SU-DHL-6 (cell line): ENCODE data around the gene DPY19L1.

Experiments
- H2AFZ ChIP-seq: fragments of 200-600 bp; sonication (generic); 2 replicates; pipeline ENCODE4 v1.6.1; 2014; ENCODE audit warnings: low read depth, mild to moderate bottlenecking, moderate library complexity, mixed read lengths, antibody characterized with exemption, low read length; ENCODE audit not compliant: severe bottlenecking
- H3F3A ChIP-seq: fragments of 200-600 bp; shearing (Covaris generic); 2 replicates; pipeline ENCODE4 v1.6.0; 2016; ENCODE audit warnings: antibody characterized with exemption, mild to moderate bottlenecking; ENCODE audit not compliant: insufficient read depth
- H3K27ac ChIP-seq: fragments of 200-600 bp; sonication (generic); 2 replicates; pipeline ENCODE4 v1.5.1; 2016; ENCODE audit warnings: low read depth, mild to moderate bottlenecking, low read length, moderate library complexity, mixed read lengths
- H3K27me3 ChIP-seq: fragments of 200-600 bp; sonication (generic), shearing (Covaris generic); 2 replicates; pipeline ENCODE4 v1.6.0; 2014; ENCODE audit warnings: mild to moderate bottlenecking, low read length
- H3K36me3 ChIP-seq: fragments of 200-600 bp; sonication (generic); 2 replicates; pipeline ENCODE4 v1.6.1; 2014; ENCODE audit warnings: mild to moderate bottlenecking, low read length, mixed read lengths
- H3K4me2 ChIP-seq: fragments of 300-600, 200-600 bp; shearing (Covaris generic), sonication (generic); 2 replicates; pipeline ENCODE4 v1.6.0; 2014; ENCODE audit warnings: low read length, low read depth, mild to moderate bottlenecking; ENCODE audit not compliant: poor library complexity, severe bottlenecking
- H3K4me3 ChIP-seq: fragments of 200-600 bp; sonication (generic); 2 replicates; pipeline ENCODE4 v1.5.1; 2014; ENCODE audit warnings: antibody characterized with exemption, low read length, mild to moderate bottlenecking, mixed read lengths; ENCODE audit not compliant: insufficient read depth, poor library complexity, severe bottlenecking
- H3K79me2 ChIP-seq: fragments of 200-600 bp; sonication (generic); 2 replicates; pipeline ENCODE4 v1.6.1; 2014; ENCODE audit warnings: mild to moderate bottlenecking, low read length, moderate library complexity; ENCODE audit not compliant: insufficient read depth
- H3K9ac ChIP-seq: fragments of 200-600 bp; sonication (generic); 2 replicates; pipeline ENCODE4 v1.7.0; 2014; ENCODE audit warnings: mild to moderate bottlenecking, low read length
- H3K9me2 ChIP-seq: fragments of 200-600 bp; sonication (generic); replicated peaks from 2 replicates; pipeline ENCODE4 v1.6.1; 2014; ENCODE audit warnings: low read length; ENCODE audit not compliant: insufficient read depth
- H3K9me3 ChIP-seq: fragments of 200-600 bp; sonication (generic); 2 replicates; pipeline ENCODE4 v1.6.1; 2014; ENCODE audit warnings: low read length, mixed read lengths; ENCODE audit not compliant: insufficient read depth
- H4K20me1 ChIP-seq: fragments of 200-600 bp; sonication (generic); 2 replicates; pipeline ENCODE4 v1.6.1; 2014; ENCODE audit warnings: low read depth, mild to moderate bottlenecking, antibody characterized with exemption, low read length, moderate library complexity, mixed read lengths
- CTCF ChIP-seq: fragments of 200-600 bp; sonication (generic); IDR thresholded peaks from one replicate; pipeline ENCODE4 v1.5.1; 2017; ENCODE audit warnings: antibody characterized with exemption, mild to moderate bottlenecking, low read length, moderate library complexity; ENCODE audit not compliant: insufficient read depth, poor library complexity, severe bottlenecking
- EZH2phosphoT487 ChIP-seq: fragments of 200-600 bp; sonication (generic), shearing (Covaris generic); conservative IDR thresholded peaks from 2 replicates; pipeline ENCODE4 v1.6.1; 2018; ENCODE audit warnings: mild to moderate bottlenecking, antibody characterized with exemption, low read length, moderate library complexity, mixed read lengths

DPY19L1 gene

GRCh38 chr7:35040906-35041305 is 3.6 kb upstream of the DPY19L1 start:
- H3K9ac ChIP-seq = no peak overlapping the region

GRCh38 chr7:35039343-35039742 is 2.1 kb upstream of the DPY19L1 start:
- Histone ChIP-seq H3K9me2 (no peaks in the 10 kb centered on the region), H3K9ac (no peak overlapping the region), H2AFZ (no peak overlapping the region), H3K79me2 (peaks cover 5% of the 10 kb centered on the region; the same call in 1 of the 2 replicates), H3K27ac (no peak overlapping the region), H3K36me3 (no peaks in the 10 kb centered on the region), H3K4me2 (no peak overlapping the region), H3K4me3 (no peak overlapping the region), H3F3A (0 out of 2 replicates have a peak, but pooled peaks cover 6% of the 10 kb centered on the region), H4K20me1 (peaks cover 9% of the 10 kb centered on the region), H3K9me3 (no peaks in the 10 kb centered on the region), H3K27me3 (no peaks in the 10 kb centered on the region)
- TF ChIP-seq EZH2phosphoT487 = no peak

More at GRCh38 chr7:35040906-35041305, 3.6 kb upstream of the DPY19L1 start:
- no peak for TF ChIP-seq CTCF
- no peak for TF ChIP-seq EZH2phosphoT487
- 0 out of 2 replicates have a peak, but pooled peaks cover 5% of the 10 kb centered on the region for H3F3A ChIP-seq
- peaks cover 4% of the 10 kb centered on the region; the same call in 1 of the 2 replicates for H4K20me1 ChIP-seq
- no peak overlapping the region for H3K4me3 ChIP-seq
- no peaks in the 10 kb centered on the region for H3K36me3 ChIP-seq
- H3K9me3 ChIP-seq = no peaks in the 10 kb centered on the region
- no peak overlapping the region for H3K4me2 ChIP-seq
- H3K9me2 ChIP-seq = no peaks in the 10 kb centered on the region
- no peak overlapping the region for H3K27ac ChIP-seq
- no peak overlapping the region for H2AFZ ChIP-seq
- no peaks in the 10 kb centered on the region for H3K27me3 ChIP-seq
- peaks cover 4% of the 10 kb centered on the region; the same call in 1 of the 2 replicates for H3K79me2 ChIP-seq

DNA sequence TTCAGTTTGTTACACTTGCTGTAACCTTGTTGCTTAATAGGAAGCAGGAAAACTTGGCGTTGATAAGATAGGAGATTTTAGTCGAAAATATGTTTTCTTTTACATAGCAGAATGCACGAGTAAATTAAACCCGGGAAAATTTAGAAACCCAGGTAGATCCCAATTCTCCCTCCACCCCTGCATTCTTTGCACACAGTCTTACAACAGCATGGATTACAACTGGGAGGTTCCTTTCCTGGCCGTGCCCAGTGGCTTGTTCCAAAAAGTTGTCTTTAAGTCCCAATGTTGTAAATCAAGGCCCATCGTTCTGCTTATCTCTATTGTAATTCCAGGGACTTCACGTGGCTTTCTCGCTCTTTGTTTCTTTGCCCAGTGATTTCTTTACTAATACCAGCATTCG is 1.1 kb upstream of the DPY19L1 start:
- Histone ChIP-seq H3F3A (0 out of 2 replicates have a peak, but pooled peaks cover 6% of the 10 kb centered on the region), H3K36me3 (no peaks in the 10 kb centered on the region), H3K9me3 (no peaks in the 10 kb centered on the region), H3K27ac (no peak overlapping the region), H4K20me1 (peaks cover 18% of the 10 kb centered on the region), H3K9ac (peak overlapping the region; percentile 71), H3K27me3 (no peaks in the 10 kb centered on the region), H3K4me2 (peak overlapping the region; percentile 79), H3K9me2 (no peaks in the 10 kb centered on the region), H3K79me2 (peaks cover 10% of the 10 kb centered on the region), H2AFZ (peak overlapping the region; percentile 92), H3K4me3 (peak overlapping the region; percentile 86)
- TF ChIP-seq EZH2phosphoT487 (no peak), CTCF (no peak)

DNA sequence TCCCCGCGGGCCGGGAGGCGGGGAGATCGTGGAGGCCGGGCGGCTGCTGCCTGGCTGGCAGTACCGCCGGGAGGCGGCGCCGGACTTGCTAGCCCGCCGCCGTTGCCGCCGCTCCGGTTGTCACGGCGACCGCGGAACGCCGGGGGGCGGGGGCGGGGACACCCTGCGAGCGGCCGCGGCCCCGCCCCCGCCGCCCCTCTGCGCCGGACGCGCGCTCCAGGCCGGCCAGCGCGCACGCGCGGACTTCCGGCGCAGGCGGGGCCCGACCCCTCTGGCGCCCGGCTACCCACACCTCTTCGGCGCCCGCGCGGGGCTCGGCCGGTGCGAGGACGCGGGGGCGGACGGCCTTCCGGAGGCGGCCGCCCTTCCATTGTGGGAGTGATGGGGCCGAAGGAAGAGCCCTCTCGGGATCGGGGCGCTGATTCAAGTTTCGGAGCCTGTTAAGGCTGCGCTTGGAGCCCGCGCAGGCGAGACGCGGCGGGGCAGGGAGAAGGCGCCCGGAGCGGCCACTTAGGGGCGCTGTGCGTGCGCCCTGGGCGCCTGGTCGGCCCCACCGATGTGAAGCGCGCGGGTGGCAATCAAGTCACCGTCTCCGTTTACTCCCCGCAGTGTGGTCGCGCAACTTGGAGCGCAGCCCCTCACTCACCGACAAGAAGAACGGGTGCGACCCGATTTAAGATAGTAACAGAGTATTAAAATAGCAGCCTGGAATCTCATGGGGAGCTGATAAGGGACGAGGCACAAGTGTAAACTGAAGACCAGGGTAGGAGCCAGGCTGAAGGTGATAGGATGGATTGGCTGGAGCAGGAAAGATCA is 449 bp upstream of the DPY19L1 start:
- Histone ChIP-seq H3K27ac (peak overlapping the region; percentile 72), H3K9ac (peak overlapping the region; percentile 71), H3K79me2 (peaks cover 10% of the 10 kb centered on the region), H3K4me2 (peak overlapping the region; percentile 79), H3F3A (0 out of 2 replicates have a peak, but pooled peaks cover 6% of the 10 kb centered on the region), H3K36me3 (no peaks in the 10 kb centered on the region), H2AFZ (peak overlapping the region; percentile 92), H3K27me3 (no peaks in the 10 kb centered on the region), H3K9me3 (no peaks in the 10 kb centered on the region), H3K9me2 (no peaks in the 10 kb centered on the region), H3K4me3 (peak overlapping the region; percentile 86), H4K20me1 (peaks cover 22% of the 10 kb centered on the region)
- TF ChIP-seq CTCF (peak; percentile 98), EZH2phosphoT487 (no peak)
